Measurements from ENCODE around the gene TLN1. TPM values are rescaled to one million over a fixed set of nuclear protein-coding genes. Genes with fewer than 3 reads are reported as not detected.
A peak's percentile ranks its signal among the peaks of the same experiment; 100 is the strongest.

Gene TLN1
- total RNA-seq, 1 experiment from 2014 or later, result 109 TPM

GRCh38 chr9:35658137-35658967, 73.6 kb downstream of the TLN1 start, which contains the start of gene CCDC107 (continued):
- TF ChIP-seq, protein P1, sequence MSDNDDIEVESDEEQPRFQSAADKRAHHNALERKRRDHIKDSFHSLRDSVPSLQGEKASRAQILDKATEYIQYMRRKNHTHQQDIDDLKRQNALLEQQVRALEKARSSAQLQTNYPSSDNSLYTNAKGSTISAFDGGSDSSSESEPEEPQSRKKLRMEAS (CRISPR knock-in tag; IDR thresholded peaks at IDR 0.05), result no peak; the same call in 1 of the 2 replicates
- TF ChIP-seq AFF4 (CRISPR knock-in tag; IDR thresholded peaks at IDR 0.05; ENCODE audit: borderline replicate concordance), result no peak

- ATAC-seq (peak; percentile 90), DNase-seq (ENCODE audit: low spot score) (peak; percentile 96)
- peak within 1 kb of the TSS; percentile 85 for H3K4me3 Mint-ChIP-seq
- peaks cover 20% of the 10 kb centered on the region for H3K4me1 Mint-ChIP-seq
- ChIA-PET POLR2A (interaction anchor here (0.7 to 6.8 kb wide), 7 partner anchors 11 to 99 kb away, joined by 3 to 38 read pairs (median 4); partner anchors contain the start of genes TLN1 and TPM2), CTCF (interaction anchor here (0.6 to 10.2 kb wide), 27 partner anchors 8 to 623 kb away, joined by 3 to 127 read pairs (median 5); partner anchors contain the start of genes CREB3, HINT2, SIT1 and TESK1)
- peaks cover 23% of the 10 kb centered on the region for H3K27me3 Mint-ChIP-seq (ENCODE audit: low read depth)
- H3K27ac Mint-ChIP-seq, result peak within 1 kb of the TSS; percentile 100
- no peaks in the 10 kb centered on the region for H3K9me3 Mint-ChIP-seq
- peaks cover 31% of the 10 kb centered on the region for H3K36me3 Mint-ChIP-seq
- TF ChIP-seq, protein P2, sequence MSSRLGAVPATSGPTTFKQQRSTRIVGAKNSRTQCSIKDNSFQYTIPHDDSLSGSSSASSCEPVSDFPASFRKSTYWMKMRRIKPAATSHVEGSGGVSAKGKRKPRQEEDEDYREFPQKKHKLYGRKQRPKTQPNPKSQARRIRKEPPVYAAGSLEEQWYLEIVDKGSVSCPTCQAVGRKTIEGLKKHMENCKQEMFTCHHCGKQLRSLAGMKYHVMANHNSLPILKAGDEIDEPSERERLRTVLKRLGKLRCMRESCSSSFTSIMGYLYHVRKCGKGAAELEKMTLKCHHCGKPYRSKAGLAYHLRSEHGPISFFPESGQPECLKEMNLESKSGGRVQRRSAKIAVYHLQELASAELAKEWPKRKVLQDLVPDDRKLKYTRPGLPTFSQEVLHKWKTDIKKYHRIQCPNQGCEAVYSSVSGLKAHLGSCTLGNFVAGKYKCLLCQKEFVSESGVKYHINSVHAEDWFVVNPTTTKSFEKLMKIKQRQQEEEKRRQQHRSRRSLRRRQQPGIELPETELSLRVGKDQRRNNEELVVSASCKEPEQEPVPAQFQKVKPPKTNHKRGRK (CRISPR knock-in tag; IDR thresholded peaks at IDR 0.05; ENCODE audit: borderline replicate concordance), result no peak
- TF ChIP-seq ZNF416 (CRISPR knock-in tag; IDR thresholded peaks at IDR 0.05) (no peak), ZSCAN18 (CRISPR knock-in tag; IDR thresholded peaks at IDR 0.05) (no peak), ATF1 (CRISPR knock-in tag; IDR thresholded peaks at IDR 0.05) (peak; percentile 94), IRF1 (CRISPR knock-in tag; IDR thresholded peaks at IDR 0.05) (peak; percentile 89), TEAD4 (CRISPR knock-in tag; IDR thresholded peaks at IDR 0.05) (no peak), ZNF232 (CRISPR knock-in tag; IDR thresholded peaks at IDR 0.05) (no peak; the same call in 1 of the 2 replicates), SMAD3 (CRISPR knock-in tag; IDR thresholded peaks at IDR 0.05; ENCODE audit: borderline replicate concordance) (no peak; the same call in 1 of the 2 replicates), MXD4 (CRISPR knock-in tag; IDR thresholded peaks at IDR 0.05; ENCODE audit: borderline replicate concordance) (no peak), ZNF281 (CRISPR knock-in tag; IDR thresholded peaks at IDR 0.05) (peak; percentile 79), OVOL2 (CRISPR knock-in tag; IDR thresholded peaks at IDR 0.05; ENCODE audit: borderline replicate concordance) (no peak), GRHL2 (CRISPR knock-in tag; IDR thresholded peaks at IDR 0.05; ENCODE audit: insufficient replicate concordance, severe bottlenecking) (no peak), FOXP4 (CRISPR knock-in tag; IDR thresholded peaks at IDR 0.05) (peak; percentile 95), KAT7 (CRISPR knock-in tag; IDR thresholded peaks at IDR 0.05; ENCODE audit: borderline replicate concordance) (no peak; the same call in 1 of the 2 replicates)
- TF ChIP-seq, protein P1 (CRISPR knock-in tag; IDR thresholded peaks at IDR 0.05), result peak; percentile 98
Observed at GRCh38 chr9:35657546-35658136, 74.4 kb downstream of the TLN1 start, which contains the start of gene RMRP. Gene RMRP, minus strand, starts transcription at chr9:35658019.

Data from WTC11 (cell line).